Fibroblast of skin of abdomen (primary cell): ENCODE measurements around the gene SLC37A3.
A peak's percentile ranks its signal among the peaks of the same experiment; 100 is the strongest.

Source experiments
- DNase-seq: peaks from one replicate; pipeline ENCODE4 v3.0.0-alpha.2; 2013

The SLC37A3 gene

GRCh38 chr7:140400381-140400780 lies 2.1 kb upstream of the SLC37A3 start:
- DNase-seq = no peak

- no peak for DNase-seq
Measured at GRCh38 chr7:140398821-140399220, 491 bp upstream of the SLC37A3 start.

GRCh38 chr7:140393756-140394306 lies 4.5 kb downstream of the SLC37A3 start:
- no peak for DNase-seq

GRCh38 chr7:140391634-140392033 lies 6.7 kb downstream of the SLC37A3 start:
- DNase-seq = no peak

GRCh38 chr7:140390466-140391190 lies 7.7 kb downstream of the SLC37A3 start:
- no peak for DNase-seq

GRCh38 chr7:140390034-140390433 lies 8.3 kb downstream of the SLC37A3 start:
- no peak for DNase-seq

GRCh38 chr7:140389445-140389844 lies 8.9 kb downstream of the SLC37A3 start:
- DNase-seq = no peak

- DNase-seq = no peak
Measured at GRCh38 chr7:140384894-140385545, 13.3 kb downstream of the SLC37A3 start.

GRCh38 chr7:140383954-140384713 lies 14.2 kb downstream of the SLC37A3 start:
- no peak for DNase-seq

- DNase-seq = no peak
Measured at GRCh38 chr7:140375892-140376730, 22.2 kb downstream of the SLC37A3 start.

GRCh38 chr7:140375323-140375722 lies 23.0 kb downstream of the SLC37A3 start:
- DNase-seq = no peak

GRCh38 chr7:140369294-140369693 lies 29.0 kb downstream of the SLC37A3 start:
- no peak for DNase-seq

GRCh38 chr7:140367528-140367927 lies 30.8 kb downstream of the SLC37A3 start:
- DNase-seq = no peak

- no peak for DNase-seq
Measured at GRCh38 chr7:140364819-140365218, 33.5 kb downstream of the SLC37A3 start.

GRCh38 chr7:140360697-140361229 lies 37.6 kb downstream of the SLC37A3 start:
- DNase-seq = no peak

GRCh38 chr7:140358412-140359051 lies 39.8 kb downstream of the SLC37A3 start:
- no peak for DNase-seq

- DNase-seq = no peak
Measured at GRCh38 chr7:140358024-140358411, 40.3 kb downstream of the SLC37A3 start.

GRCh38 chr7:140350056-140350455 lies 48.3 kb downstream of the SLC37A3 start:
- no peak for DNase-seq

GRCh38 chr7:140349144-140349771 lies 49.1 kb downstream of the SLC37A3 start:
- peak; percentile 62 for DNase-seq

- peak; percentile 71 for DNase-seq
Measured at GRCh38 chr7:140348161-140348849, 50.0 kb downstream of the SLC37A3 start.
